Neural progenitor cell (in vitro differentiated cells): Measurements from ENCODE around the gene UPB1. TPM values are rescaled to one million over a fixed set of nuclear protein-coding genes. Genes with fewer than 3 reads are reported as not detected.

Source experiments
- DNase-seq: peaks from one replicate; pipeline ENCODE4 v3.0.0-alpha.2; 2016; ENCODE audit warnings: low spot score
- H2AFZ ChIP-seq: fragments of 200-600 bp; sonication (generic); replicated peaks from 2 replicates; pipeline ENCODE4 v1.6.1; 2016; ENCODE audit warnings: antibody characterized with exemption
- H3F3A ChIP-seq: fragments of 200-600 bp; sonication (generic); 2 replicates; pipeline ENCODE4 v1.6.1; 2016; ENCODE audit warnings: antibody characterized with exemption, low read depth
- H3K27ac ChIP-seq: fragments of 200-600 bp; sonication (generic); 2 replicates; pipeline ENCODE4 v1.5.1; 2016; ENCODE audit warnings: mild to moderate bottlenecking
- H3K27me3 ChIP-seq: fragments of 200-600 bp; sonication (generic); 2 replicates; pipeline ENCODE4 v1.6.1; 2016; ENCODE audit warnings: mild to moderate bottlenecking, moderate library complexity
- H3K36me3 ChIP-seq: fragments of 200-600 bp; sonication (generic); 2 replicates; pipeline ENCODE4 v1.5.1; 2016
- H3K4me1 ChIP-seq: fragments of 200-600 bp; sonication (generic); 2 replicates; pipeline ENCODE4 v1.6.1; 2016; ENCODE audit warnings: mixed run types
- H3K4me2 ChIP-seq: fragments of 200-600 bp; sonication (generic); 2 replicates; pipeline ENCODE4 v1.6.1; 2016
- H3K4me3 ChIP-seq: fragments of 200-600 bp; sonication (generic); 2 replicates; pipeline ENCODE4 v1.5.1; 2016
- H3K79me2 ChIP-seq: fragments of 200-600 bp; sonication (generic); 2 replicates; pipeline ENCODE4 v1.6.1; 2016; ENCODE audit warnings: low read depth
- H3K9ac ChIP-seq: fragments of 200-600 bp; sonication (generic); 2 replicates; pipeline ENCODE4 v1.6.1; 2016
- H3K9me3 ChIP-seq: fragments of 200-600 bp; sonication (generic); 2 replicates; pipeline ENCODE4 v1.5.1; 2016; ENCODE audit warnings: low read depth
- H4K20me1 ChIP-seq: fragments of 200-600 bp; sonication (generic); 2 replicates; pipeline ENCODE4 v1.6.1; 2016; ENCODE audit warnings: low read depth
- H3K27ac Mint-ChIP-seq: 3 replicates; pipeline ENCODE4 v1.8.0; 2021; ENCODE audit warnings: mixed read lengths
- H3K27me3 Mint-ChIP-seq: 2 replicates; pipeline ENCODE4 v1.8.0; 2022; ENCODE audit warnings: low read depth, mild to moderate bottlenecking, inconsistent platforms, moderate library complexity, mixed read lengths; ENCODE audit not compliant: insufficient read depth
- H3K36me3 Mint-ChIP-seq: 3 replicates; pipeline ENCODE4 v1.8.0; 2021; ENCODE audit warnings: mixed read lengths
- H3K4me1 Mint-ChIP-seq: 3 replicates; pipeline ENCODE4 v1.8.0; 2021; ENCODE audit warnings: mixed read lengths
- H3K4me3 Mint-ChIP-seq: 3 replicates; pipeline ENCODE4 v1.8.0; 2021; ENCODE audit warnings: mild to moderate bottlenecking, moderate library complexity, mixed read lengths
- H3K9me3 Mint-ChIP-seq: 3 replicates; pipeline ENCODE4 v1.8.0; 2020; ENCODE audit warnings: mixed read lengths
- CTCF ChIP-seq: fragments of 200-600 bp; sonication (generic); IDR thresholded peaks from 2 replicates; pipeline ENCODE4 v1.5.1; 2017; ENCODE audit warnings: antibody characterized with exemption, mild to moderate bottlenecking
- EZH2 ChIP-seq: fragments of 200-600 bp; sonication (generic); IDR thresholded peaks from 2 replicates; pipeline ENCODE4 v1.6.1; 2017; ENCODE audit warnings: antibody characterized with exemption, mild to moderate bottlenecking, moderate library complexity
- EZH2phosphoT487 ChIP-seq: fragments of 200-600 bp; sonication (generic); IDR thresholded peaks from 2 replicates; pipeline ENCODE4 v1.6.1; 2017; ENCODE audit warnings: antibody characterized with exemption
- total RNA-seq: library from RNA; depleted of rRNA; stranded (reverse); fragments of >200 nt; gene quantifications from 2 replicates; pipeline ENCODE4 v1.2.3, GENCODE V29; 2015; ENCODE audit warnings: low replicate concordance

UPB1 gene
- total RNA-seq, 1 donor from 2014 or later, result 0.17 TPM

DNA sequence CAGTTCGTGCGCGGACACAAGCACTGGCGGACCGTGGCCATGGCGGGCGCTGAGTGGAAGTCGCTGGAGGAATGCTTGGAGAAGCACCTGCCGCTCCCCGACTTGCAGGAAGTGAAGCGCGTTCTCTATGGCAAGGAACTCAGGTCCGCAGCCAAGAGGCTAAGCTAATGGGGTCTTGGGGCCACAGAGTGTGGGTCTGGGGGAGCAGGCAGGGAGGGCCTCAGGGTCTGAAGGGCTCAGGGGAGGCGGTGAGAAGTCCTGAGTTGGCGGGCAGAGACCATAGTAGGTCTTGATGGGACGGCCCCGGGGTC is 188 bp downstream of the UPB1 start:
- peaks cover 1% of the 10 kb centered on the region for H4K20me1 ChIP-seq
- TF ChIP-seq CTCF, result no peak
- no peak for TF ChIP-seq EZH2phosphoT487
- TF ChIP-seq EZH2, result no peak
- H3K9me3 ChIP-seq, result no peaks in the 10 kb centered on the region
- peaks cover 93% of the 10 kb centered on the region for H3K27me3 ChIP-seq
- Mint-ChIP-seq H3K4me3 (no peak overlapping the region), H3K27me3 (peaks cover 30% of the 10 kb centered on the region), H3K9me3 (peaks cover 3% of the 10 kb centered on the region), H3K4me1 (peaks cover 31% of the 10 kb centered on the region), H3K27ac (no peak overlapping the region), H3K36me3 (no peaks in the 10 kb centered on the region)
- H3F3A ChIP-seq, result peaks cover 5% of the 10 kb centered on the region
- H2AFZ ChIP-seq, result no peak overlapping the region
- no peak overlapping the region for H3K4me3 ChIP-seq
- H3K36me3 ChIP-seq, result no peaks in the 10 kb centered on the region
- no peaks in the 10 kb centered on the region for H3K79me2 ChIP-seq
- peaks cover 15% of the 10 kb centered on the region for H3K4me1 ChIP-seq
- H3K27ac ChIP-seq, result no peak overlapping the region
- no peak overlapping the region for H3K4me2 ChIP-seq
- no peak overlapping the region for H3K9ac ChIP-seq
- DNase-seq, result no peak

- Histone ChIP-seq H3K4me3 (no peak overlapping the region), H4K20me1 (peaks cover 10% of the 10 kb centered on the region), H3K27me3 (peaks cover 99% of the 10 kb centered on the region), H3K9ac (no peak overlapping the region), H3K36me3 (no peaks in the 10 kb centered on the region), H3K4me1 (peaks cover 24% of the 10 kb centered on the region), H3K27ac (no peak overlapping the region), H2AFZ (no peak overlapping the region), H3K9me3 (no peaks in the 10 kb centered on the region), H3K4me2 (no peak overlapping the region), H3K79me2 (no peaks in the 10 kb centered on the region), H3F3A (peaks cover 14% of the 10 kb centered on the region)
- Mint-ChIP-seq H3K9me3 (peaks cover 3% of the 10 kb centered on the region), H3K27ac (no peak overlapping the region), H3K27me3 (peaks cover 32% of the 10 kb centered on the region), H3K4me3 (no peak overlapping the region), H3K4me1 (peaks cover 40% of the 10 kb centered on the region), H3K36me3 (no peaks in the 10 kb centered on the region)
- TF ChIP-seq CTCF (no peak), EZH2 (no peak), EZH2phosphoT487 (no peak)
- DNase-seq, result no peak
Measured at GRCh38 chr22:24496234-24496633, 1.1 kb downstream of the UPB1 start.

DNA sequence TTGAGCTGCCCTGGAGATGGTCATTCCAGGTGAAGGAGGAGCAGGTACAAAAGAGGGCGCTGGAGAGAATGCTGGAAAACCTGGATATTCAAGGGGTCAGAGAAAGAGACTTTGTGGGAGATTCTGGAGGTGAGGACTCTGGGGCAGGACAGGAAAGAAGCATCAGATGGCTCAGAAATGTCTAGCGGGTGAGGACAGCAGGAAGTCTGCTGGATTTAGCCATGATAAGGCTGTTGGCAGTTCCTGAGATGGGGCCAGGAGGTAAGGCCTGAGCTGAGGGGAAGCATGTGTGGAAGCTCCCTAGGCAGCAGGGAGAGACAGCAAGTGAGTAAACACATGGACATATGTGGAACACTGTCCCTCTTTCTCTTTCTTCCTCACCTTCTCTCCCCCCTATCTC is 1.5 kb downstream of the UPB1 start:
- no peak overlapping the region for H3K4me2 ChIP-seq
- no peak overlapping the region for H3K27ac Mint-ChIP-seq

More for the DNA sequence above, 1.5 kb downstream of the UPB1 start:
- Histone ChIP-seq H3K36me3 (no peaks in the 10 kb centered on the region), H3K79me2 (no peaks in the 10 kb centered on the region), H3K27ac (no peak overlapping the region), H4K20me1 (peaks cover 14% of the 10 kb centered on the region), H3K4me1 (peaks cover 28% of the 10 kb centered on the region), H3K9me3 (no peaks in the 10 kb centered on the region), H3K9ac (no peak overlapping the region), H2AFZ (no peak overlapping the region), H3K4me3 (no peak overlapping the region), H3K27me3 (peaks cover 99% of the 10 kb centered on the region), H3F3A (peaks cover 18% of the 10 kb centered on the region)
- Mint-ChIP-seq H3K36me3 (no peaks in the 10 kb centered on the region), H3K4me1 (peaks cover 44% of the 10 kb centered on the region), H3K27me3 (peaks cover 32% of the 10 kb centered on the region), H3K4me3 (peak overlapping the region; percentile 44), H3K9me3 (peaks cover 3% of the 10 kb centered on the region)
- TF ChIP-seq EZH2 (no peak), CTCF (no peak), EZH2phosphoT487 (no peak)
- DNase-seq, result no peak
